Measurements from ENCODE around the gene GPR158.

The GPR158 gene

DNA sequence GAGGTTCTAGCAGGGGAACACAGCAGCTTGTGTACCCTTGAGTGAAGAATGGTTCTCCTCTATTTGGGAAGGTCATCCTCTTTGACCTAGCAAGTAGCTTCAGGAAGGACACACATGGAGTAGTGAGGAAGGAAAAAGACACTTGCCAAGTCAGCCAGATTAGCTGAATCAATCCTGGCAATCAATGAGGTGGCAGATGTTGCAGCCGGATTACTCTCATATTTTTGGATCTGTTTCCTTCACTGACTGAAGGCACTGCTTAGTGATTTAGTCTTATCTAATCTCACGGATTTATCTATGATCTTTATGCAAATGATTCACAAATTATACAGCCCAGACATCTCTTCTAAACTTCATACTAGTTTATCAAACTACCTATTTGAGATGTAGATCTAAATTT, 218.8 kb downstream of the GPR158 start:
- no peak overlapping the region for H3K4me3 Mint-ChIP-seq
- H3K27me3 Mint-ChIP-seq (ENCODE audit: low read depth), result no peaks in the 10 kb centered on the region
- H3K27ac Mint-ChIP-seq, result no peak overlapping the region
- peaks cover 12% of the 10 kb centered on the region for H3K9me3 Mint-ChIP-seq
- no peaks in the 10 kb centered on the region for H3K4me1 Mint-ChIP-seq
- TF ChIP-seq, protein P1, sequence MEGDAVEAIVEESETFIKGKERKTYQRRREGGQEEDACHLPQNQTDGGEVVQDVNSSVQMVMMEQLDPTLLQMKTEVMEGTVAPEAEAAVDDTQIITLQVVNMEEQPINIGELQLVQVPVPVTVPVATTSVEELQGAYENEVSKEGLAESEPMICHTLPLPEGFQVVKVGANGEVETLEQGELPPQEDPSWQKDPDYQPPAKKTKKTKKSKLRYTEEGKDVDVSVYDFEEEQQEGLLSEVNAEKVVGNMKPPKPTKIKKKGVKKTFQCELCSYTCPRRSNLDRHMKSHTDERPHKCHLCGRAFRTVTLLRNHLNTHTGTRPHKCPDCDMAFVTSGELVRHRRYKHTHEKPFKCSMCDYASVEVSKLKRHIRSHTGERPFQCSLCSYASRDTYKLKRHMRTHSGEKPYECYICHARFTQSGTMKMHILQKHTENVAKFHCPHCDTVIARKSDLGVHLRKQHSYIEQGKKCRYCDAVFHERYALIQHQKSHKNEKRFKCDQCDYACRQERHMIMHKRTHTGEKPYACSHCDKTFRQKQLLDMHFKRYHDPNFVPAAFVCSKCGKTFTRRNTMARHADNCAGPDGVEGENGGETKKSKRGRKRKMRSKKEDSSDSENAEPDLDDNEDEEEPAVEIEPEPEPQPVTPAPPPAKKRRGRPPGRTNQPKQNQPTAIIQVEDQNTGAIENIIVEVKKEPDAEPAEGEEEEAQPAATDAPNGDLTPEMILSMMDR (IDR thresholded peaks at IDR 0.05; ENCODE audit: unreplicated experiment in 3 of 3), result no peak
- no peaks in the 10 kb centered on the region for H3K36me3 Mint-ChIP-seq (ENCODE audit: low read depth)

DNA sequence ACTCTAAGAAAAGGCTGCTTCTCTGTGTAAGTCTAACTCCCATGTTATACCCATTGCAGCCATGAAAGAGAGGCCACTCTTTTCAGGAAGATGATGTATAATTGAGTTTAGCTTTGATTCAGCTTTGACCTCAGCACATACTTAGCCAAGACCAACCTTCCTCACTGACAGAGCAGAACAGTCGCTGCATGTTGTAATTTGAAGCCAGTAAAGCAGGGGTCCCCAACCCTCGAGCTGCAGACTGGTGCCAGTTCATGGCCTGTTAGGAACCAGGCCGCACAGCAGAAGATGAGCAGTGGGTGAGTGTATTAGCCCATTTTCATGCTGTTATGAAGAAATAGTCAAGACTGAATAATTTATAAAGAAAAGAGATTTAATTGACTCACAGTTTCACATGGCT, 223.9 kb downstream of the GPR158 start:
- TF ChIP-seq, protein P1 (IDR thresholded peaks at IDR 0.05; ENCODE audit: unreplicated experiment in 3 of 3), result no peak
- H3K4me1 Mint-ChIP-seq, result no peaks in the 10 kb centered on the region
- H3K36me3 Mint-ChIP-seq (ENCODE audit: low read depth), result no peaks in the 10 kb centered on the region
- no peaks in the 10 kb centered on the region for H3K27me3 Mint-ChIP-seq (ENCODE audit: low read depth)
- H3K9me3 Mint-ChIP-seq, result no peaks in the 10 kb centered on the region
- H3K27ac Mint-ChIP-seq, result no peak overlapping the region
- no peak overlapping the region for H3K4me3 Mint-ChIP-seq

DNA sequence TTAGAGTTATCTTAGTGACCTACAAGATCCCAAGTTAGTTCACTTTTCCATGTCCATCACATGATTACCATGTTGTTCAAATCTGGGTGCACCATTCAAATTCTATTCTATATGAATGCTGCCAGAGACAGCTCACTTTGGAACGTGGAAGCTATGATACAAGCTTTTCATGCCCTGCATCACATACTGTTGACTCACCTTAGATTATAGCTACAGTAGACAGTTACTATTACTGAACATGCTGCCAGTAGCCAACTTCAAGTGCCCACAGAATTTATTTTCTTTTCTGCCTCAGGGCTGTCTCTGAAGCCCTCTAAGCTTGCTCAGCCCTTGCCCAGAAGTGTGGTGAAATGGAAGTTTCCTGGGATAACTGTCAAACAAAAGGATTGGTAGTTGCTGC, 231.1 kb downstream of the GPR158 start:
- no peaks in the 10 kb centered on the region for H3K27me3 Mint-ChIP-seq (ENCODE audit: low read depth)
- H3K36me3 Mint-ChIP-seq (ENCODE audit: low read depth), result no peaks in the 10 kb centered on the region
- H3K4me3 Mint-ChIP-seq, result no peak overlapping the region
- no peaks in the 10 kb centered on the region for H3K4me1 Mint-ChIP-seq
- H3K9me3 Mint-ChIP-seq, result no peaks in the 10 kb centered on the region
- H3K27ac Mint-ChIP-seq, result no peak overlapping the region
- TF ChIP-seq, protein P1 (IDR thresholded peaks at IDR 0.05; ENCODE audit: unreplicated experiment in 3 of 3), result no peak

DNA sequence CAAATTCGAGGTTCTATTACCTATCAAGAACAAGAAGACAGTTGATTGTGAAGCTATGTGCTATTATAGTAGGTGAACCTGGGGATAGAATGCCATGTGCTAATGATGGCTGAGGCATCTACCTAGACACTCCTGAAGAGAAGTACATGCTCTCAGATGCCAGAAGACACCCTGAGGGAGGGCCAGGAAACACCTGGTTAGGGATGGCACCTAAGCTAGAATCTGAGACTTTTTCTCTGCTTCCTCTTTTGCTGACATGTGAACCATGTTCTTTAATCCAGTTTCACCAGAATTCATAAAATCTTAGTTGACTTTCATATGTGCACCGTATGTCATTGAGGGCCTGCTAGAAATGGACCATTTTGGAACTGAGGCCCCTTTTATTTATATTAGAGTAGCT, 242.8 kb downstream of the GPR158 start:
- TF ChIP-seq, protein P1 (IDR thresholded peaks at IDR 0.05; ENCODE audit: unreplicated experiment in 3 of 3), result no peak
- Mint-ChIP-seq H3K4me3 (no peak overlapping the region), H3K27me3 (ENCODE audit: low read depth) (no peaks in the 10 kb centered on the region), H3K4me1 (no peaks in the 10 kb centered on the region), H3K36me3 (ENCODE audit: low read depth) (no peaks in the 10 kb centered on the region), H3K9me3 (peaks cover 6% of the 10 kb centered on the region), H3K27ac (no peak overlapping the region)

DNA sequence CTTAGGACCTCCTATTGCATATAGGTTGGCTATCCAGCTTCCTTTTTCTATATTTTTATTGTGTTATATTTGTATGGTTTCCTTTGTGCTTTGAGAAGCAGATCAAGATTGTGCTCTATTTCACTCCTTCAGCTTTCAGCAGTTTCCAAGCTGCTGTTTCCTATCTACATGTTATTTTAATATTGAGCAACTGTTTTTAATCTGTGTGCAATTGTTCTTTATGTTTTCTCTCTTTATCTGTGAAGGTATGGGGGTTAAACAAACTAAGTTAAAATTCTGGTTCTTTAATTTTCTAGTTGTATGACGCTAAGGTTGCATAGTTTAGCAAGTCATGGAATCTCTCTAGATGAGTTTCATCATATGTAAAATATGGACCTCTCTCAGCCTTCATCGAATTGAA, 251.0 kb downstream of the GPR158 start:
- peaks cover 4% of the 10 kb centered on the region for H3K27me3 Mint-ChIP-seq (ENCODE audit: low read depth)
- peaks cover 13% of the 10 kb centered on the region for H3K9me3 Mint-ChIP-seq
- TF ChIP-seq, protein P1 (IDR thresholded peaks at IDR 0.05; ENCODE audit: unreplicated experiment in 3 of 3), result no peak
- H3K4me3 Mint-ChIP-seq, result no peak overlapping the region
- H3K36me3 Mint-ChIP-seq (ENCODE audit: low read depth), result no peaks in the 10 kb centered on the region
- no peak overlapping the region for H3K27ac Mint-ChIP-seq
- H3K4me1 Mint-ChIP-seq, result no peaks in the 10 kb centered on the region

DNA sequence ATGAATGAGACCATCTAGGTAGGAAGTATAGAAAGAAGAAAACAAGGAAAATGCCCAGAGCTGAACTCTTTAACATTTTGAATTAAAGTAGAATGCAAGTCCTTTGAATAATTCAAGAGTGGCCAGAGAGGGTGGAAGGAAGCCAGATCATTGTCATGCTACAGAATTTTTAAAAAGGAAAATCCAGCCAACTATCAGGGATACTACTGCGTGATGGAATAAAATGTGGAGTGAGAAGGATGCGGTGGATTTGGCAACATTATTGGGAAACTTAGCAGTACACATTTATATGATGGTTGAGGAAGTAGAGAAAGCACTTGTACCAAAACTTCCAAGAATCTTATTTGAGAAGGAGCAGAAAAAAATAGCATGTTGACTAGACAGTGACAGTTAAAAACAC, 261.6 kb downstream of the GPR158 start:
- TF ChIP-seq, protein P1 (IDR thresholded peaks at IDR 0.05; ENCODE audit: unreplicated experiment in 3 of 3), result no peak
- Mint-ChIP-seq H3K27me3 (ENCODE audit: low read depth) (peaks cover 4% of the 10 kb centered on the region), H3K4me3 (no peak overlapping the region), H3K27ac (no peak overlapping the region), H3K9me3 (no peaks in the 10 kb centered on the region), H3K36me3 (ENCODE audit: low read depth) (no peaks in the 10 kb centered on the region), H3K4me1 (no peaks in the 10 kb centered on the region)
